Nephron progenitor cell (in vitro differentiated cells): Measurements from ENCODE around the gene DAGLA.
"Not testable (repeated sequence)": the region's sequence is repeated elsewhere in the genome, so short reads cannot be mapped to it uniquely, and the experiment has no call there.

Source experiments
- DNase-seq: peaks from one replicate; pipeline ENCODE4 v3.0.0; 2021
- H3K27ac Mint-ChIP-seq: 2 replicates; pipeline ENCODE4 v1.8.0; 2021; ENCODE audit warnings: mild to moderate bottlenecking, moderate library complexity, mixed read lengths
- H3K27me3 Mint-ChIP-seq: 2 replicates; pipeline ENCODE4 v1.8.0; 2021; ENCODE audit warnings: mild to moderate bottlenecking, low read depth, mixed read lengths; ENCODE audit not compliant: poor library complexity
- H3K36me3 Mint-ChIP-seq: 2 replicates; pipeline ENCODE4 v1.8.0; 2021; ENCODE audit warnings: low read depth, mixed read lengths
- H3K4me1 Mint-ChIP-seq: 2 replicates; pipeline ENCODE4 v1.8.0; 2021; ENCODE audit warnings: mixed read lengths
- H3K4me3 Mint-ChIP-seq: 2 replicates; pipeline ENCODE4 v1.8.0; 2021; ENCODE audit warnings: mild to moderate bottlenecking, moderate library complexity, mixed read lengths
- H3K9me3 Mint-ChIP-seq: 2 replicates; pipeline ENCODE4 v1.8.0; 2021; ENCODE audit warnings: mild to moderate bottlenecking, moderate library complexity, mixed read lengths
- TF ChIP-seq, protein P1 (sequence below): fragments of 200-600 bp; sonication (generic); IDR thresholded peaks from 2 replicates; pipeline ENCODE4 v1.5.0; 2021; ENCODE audit warnings: antibody characterized with exemption

Gene DAGLA

GRCh38 chr11:61671527-61671926, 8.7 kb upstream of the DAGLA start:
- DNase-seq = no peak
- Mint-ChIP-seq H3K4me1 (peaks cover 22% of the 10 kb centered on the region), H3K27me3 (peaks cover 46% of the 10 kb centered on the region), H3K27ac (no peak overlapping the region), H3K36me3 (no peaks in the 10 kb centered on the region), H3K9me3 (no peaks in the 10 kb centered on the region), H3K4me3 (no peak overlapping the region)
- TF ChIP-seq, protein P1, sequence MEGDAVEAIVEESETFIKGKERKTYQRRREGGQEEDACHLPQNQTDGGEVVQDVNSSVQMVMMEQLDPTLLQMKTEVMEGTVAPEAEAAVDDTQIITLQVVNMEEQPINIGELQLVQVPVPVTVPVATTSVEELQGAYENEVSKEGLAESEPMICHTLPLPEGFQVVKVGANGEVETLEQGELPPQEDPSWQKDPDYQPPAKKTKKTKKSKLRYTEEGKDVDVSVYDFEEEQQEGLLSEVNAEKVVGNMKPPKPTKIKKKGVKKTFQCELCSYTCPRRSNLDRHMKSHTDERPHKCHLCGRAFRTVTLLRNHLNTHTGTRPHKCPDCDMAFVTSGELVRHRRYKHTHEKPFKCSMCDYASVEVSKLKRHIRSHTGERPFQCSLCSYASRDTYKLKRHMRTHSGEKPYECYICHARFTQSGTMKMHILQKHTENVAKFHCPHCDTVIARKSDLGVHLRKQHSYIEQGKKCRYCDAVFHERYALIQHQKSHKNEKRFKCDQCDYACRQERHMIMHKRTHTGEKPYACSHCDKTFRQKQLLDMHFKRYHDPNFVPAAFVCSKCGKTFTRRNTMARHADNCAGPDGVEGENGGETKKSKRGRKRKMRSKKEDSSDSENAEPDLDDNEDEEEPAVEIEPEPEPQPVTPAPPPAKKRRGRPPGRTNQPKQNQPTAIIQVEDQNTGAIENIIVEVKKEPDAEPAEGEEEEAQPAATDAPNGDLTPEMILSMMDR = no peak

- DNase-seq, H3K36me3 Mint-ChIP-seq, H3K27ac Mint-ChIP-seq, H3K9me3 Mint-ChIP-seq, H3K4me1 Mint-ChIP-seq, H3K4me3 Mint-ChIP-seq: not testable (repeated sequence)
- H3K27me3 Mint-ChIP-seq = peaks cover 57% of the 10 kb centered on the region
Measured at GRCh38 chr11:61673946-61674467, 6.2 kb upstream of the DAGLA start.

GRCh38 chr11:61675826-61676225, 4.4 kb upstream of the DAGLA start:
- TF ChIP-seq, protein P1 = no peak
- Mint-ChIP-seq H3K36me3 (no peaks in the 10 kb centered on the region), H3K9me3 (no peaks in the 10 kb centered on the region), H3K27me3 (peaks cover 61% of the 10 kb centered on the region), H3K4me1 (peaks cover 18% of the 10 kb centered on the region), H3K27ac (no peak overlapping the region), H3K4me3 (no peak overlapping the region)
- no peak for DNase-seq

GRCh38 chr11:61679296-61679695, 895 bp upstream of the DAGLA start:
- Mint-ChIP-seq H3K36me3 (no peaks in the 10 kb centered on the region), H3K4me3 (peak overlapping the region; percentile 68), H3K4me1 (peaks cover 20% of the 10 kb centered on the region), H3K27me3 (peaks cover 42% of the 10 kb centered on the region), H3K9me3 (no peaks in the 10 kb centered on the region), H3K27ac (no peak overlapping the region)
- no peak for DNase-seq
- TF ChIP-seq, protein P1 = no peak

DNA sequence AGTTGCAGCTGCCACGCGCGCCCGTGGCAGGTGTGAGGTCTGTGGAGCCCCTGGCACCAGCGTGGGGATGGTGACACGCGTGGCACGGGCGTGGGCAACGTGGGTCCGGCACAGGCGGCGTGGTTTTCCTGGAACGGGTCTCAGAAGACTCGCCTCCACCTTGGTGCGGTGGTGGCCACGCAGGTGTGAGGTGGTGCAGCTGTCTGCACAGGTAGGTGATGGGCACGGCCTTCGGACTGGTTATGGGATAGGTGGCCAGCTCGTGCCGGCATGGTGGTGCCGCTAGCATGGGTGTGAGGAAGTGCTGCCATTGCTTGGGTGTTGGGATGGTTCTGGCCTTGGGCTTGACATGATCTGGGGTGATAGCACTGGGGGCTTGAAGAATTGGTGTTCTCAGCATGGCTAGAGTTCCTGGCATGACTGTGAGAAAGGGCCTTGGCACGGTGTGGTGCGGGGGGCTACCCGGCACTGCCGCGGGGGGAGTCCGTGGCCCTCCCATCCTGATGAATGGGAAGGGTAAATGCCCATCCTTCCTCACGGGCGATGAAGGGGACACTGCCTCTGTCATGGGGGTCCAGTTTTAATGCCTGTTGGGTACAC, 531 bp downstream of the DAGLA start:
- no peak overlapping the region for H3K27ac Mint-ChIP-seq

DNA sequence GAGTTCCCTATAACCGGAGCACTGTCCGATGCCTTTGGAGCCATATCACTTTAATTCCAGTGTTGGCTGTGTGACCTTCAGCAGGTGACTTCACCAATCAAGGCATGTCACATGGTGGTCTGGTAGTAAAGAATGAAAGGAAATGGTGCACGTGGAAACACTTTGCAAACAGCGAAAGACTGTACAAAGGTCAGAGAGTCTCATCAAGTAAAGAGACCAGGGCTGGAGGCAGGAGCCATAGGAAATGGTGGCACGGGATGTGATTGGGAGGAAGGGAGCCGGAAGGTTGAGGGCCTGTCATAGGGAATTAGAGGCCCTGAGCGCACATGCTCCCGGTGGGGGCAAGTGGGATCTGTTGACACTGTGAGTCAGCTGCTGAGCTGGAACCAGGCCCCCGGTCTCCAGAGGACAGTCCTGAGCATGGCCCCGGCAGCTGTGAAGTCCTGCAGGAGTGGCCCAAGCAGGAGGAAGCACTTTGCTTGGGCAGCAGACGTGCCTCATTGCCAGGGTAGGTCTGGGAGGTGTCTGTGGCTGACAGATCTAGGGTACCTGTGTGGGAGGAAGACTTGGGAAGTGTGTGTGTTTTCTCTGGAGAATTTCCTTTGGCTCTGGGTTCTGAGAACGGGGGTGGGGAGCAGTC, 2.0 kb downstream of the DAGLA start:
- Mint-ChIP-seq H3K27ac (no peak overlapping the region), H3K4me3 (no peak overlapping the region), H3K4me1 (peaks cover 15% of the 10 kb centered on the region), H3K27me3 (peaks cover 25% of the 10 kb centered on the region), H3K9me3 (no peaks in the 10 kb centered on the region), H3K36me3 (no peaks in the 10 kb centered on the region)
- TF ChIP-seq, protein P1 = no peak
- no peak for DNase-seq

More for the DNA sequence above, 531 bp downstream of the DAGLA start:
- Mint-ChIP-seq H3K27me3 (peaks cover 35% of the 10 kb centered on the region), H3K4me3 (no peak overlapping the region), H3K4me1 (peaks cover 20% of the 10 kb centered on the region), H3K9me3 (no peaks in the 10 kb centered on the region), H3K36me3 (no peaks in the 10 kb centered on the region)
- TF ChIP-seq, protein P1 = no peak
- DNase-seq = no peak
